CD4-positive, alpha-beta T cell (primary cell): ENCODE data around the gene KDM4E. TPM values are rescaled to one million over a fixed set of nuclear protein-coding genes. Genes with fewer than 3 reads are reported as not detected.

Experiments
- ATAC-seq: fragments of 200-7000 bp; cut with Tn5 transposase; one replicate; pipeline ENCODE4 v1.10.0; 2022; ENCODE audit warnings: mild to moderate bottlenecking; ENCODE audit not compliant: poor library complexity
- CTCF ChIA-PET: fragments of 350-600 bp; sonication (Branson Sonifier 250); formaldehyde crosslinking; loops from one replicate; lab custom pipeline; 2021; ENCODE audit warnings: antibody characterized with exemption, inconsistent platforms; lab: Charles Lee
- POLR2A ChIA-PET: fragments of 350-600 bp; sonication (Branson Sonifier 250); formaldehyde crosslinking; loops from one replicate; lab custom pipeline; 2021; ENCODE audit warnings: antibody characterized with exemption, inconsistent platforms; lab: Charles Lee
- DNase-seq, 14 experiments: peaks; one replicate each; pipeline ENCODE4 v3.0.0-alpha.2; 2013 to 2020; ENCODE audit warnings: mixed read lengths in 2 of 14
- H3K27ac ChIP-seq, 2 donors: one replicate each; pipeline versions ENCODE4 v1.5.1 to v1.7.0; 2013; ENCODE audit warnings: low read length in 2 of 2, low read depth in 1 of 2, mild to moderate bottlenecking in 1 of 2
- H3K27me3 ChIP-seq, 2 experiments: 1 replicate in 1 of 2; 2 replicates in 1 of 2; pipeline versions ENCODE4 v1.6.1 to v1.7.0; 2013; ENCODE audit warnings: low read length in 2 of 2, control low read depth in 1 of 2, mild to moderate bottlenecking in 1 of 2, moderate library complexity in 1 of 2; ENCODE audit not compliant: insufficient read depth in 2 of 2, control insufficient read depth in 1 of 2
- H3K36me3 ChIP-seq: one replicate; pipeline ENCODE4 v1.6.1; 2013; ENCODE audit warnings: low read length, control low read depth; ENCODE audit not compliant: insufficient read depth
- H3K4me1 ChIP-seq: one replicate; pipeline ENCODE4 v1.6.1; 2013; ENCODE audit warnings: low read length, control low read depth; ENCODE audit not compliant: insufficient read depth
- H3K4me3 ChIP-seq: one replicate; pipeline ENCODE4 v1.5.1; 2013; ENCODE audit warnings: mild to moderate bottlenecking, low read length, moderate library complexity
- H3K9me3 ChIP-seq, 2 experiments: 1 replicate in 1 of 2; 2 replicates in 1 of 2; pipeline versions ENCODE4 v1.6.1 to v1.7.0; 2013; ENCODE audit warnings: low read length in 2 of 2, mild to moderate bottlenecking in 2 of 2, control low read depth in 1 of 2, moderate library complexity in 1 of 2; ENCODE audit not compliant: control insufficient read depth in 1 of 2, insufficient read depth in 1 of 2
- H3K27ac Mint-ChIP-seq: one replicate; pipeline ENCODE4 v1.8.0; 2020; ENCODE audit warnings: mixed read lengths
- H3K27me3 Mint-ChIP-seq: one replicate; pipeline ENCODE4 v1.8.0; 2021; ENCODE audit warnings: mixed read lengths
- H3K36me3 Mint-ChIP-seq: one replicate; pipeline ENCODE4 v1.8.0; 2021; ENCODE audit warnings: low read depth, mixed read lengths
- H3K4me1 Mint-ChIP-seq: one replicate; pipeline ENCODE4 v1.8.0; 2021; ENCODE audit warnings: low read depth, mixed read lengths
- H3K4me3 Mint-ChIP-seq: one replicate; pipeline ENCODE4 v1.8.0; 2020; ENCODE audit warnings: mild to moderate bottlenecking, mixed read lengths
- H3K9me3 Mint-ChIP-seq: one replicate; pipeline ENCODE4 v1.8.0; 2020; ENCODE audit warnings: mixed read lengths
- intact Hi-C, 2 experiments: fragments of 100-400 bp; cut with DNase I in 1 of 2; cut with micrococcal nuclease in 1 of 2; formaldehyde crosslinking; loops; one replicate each; pipeline versions ENCODE4 v1.15.1 to v1.9.0; 2023 to 2025; cut with DNase I, micrococcal nuclease
- total RNA-seq, 174 experiments: library from RNA in 2 of 174; stranded (reverse) in 2 of 174; gene quantifications; one replicate each; pipeline ENCODE4 v1.2.3 and lab custom pipeline; 2021 to 2026
- TF ChIP-seq, protein P1 (sequence below): fragments of 200-600 bp; IDR thresholded peaks from one replicate; pipeline ENCODE4 v1.8.0; 2022; ENCODE audit warnings: antibody characterized with exemption, mild to moderate bottlenecking

The KDM4E gene
- total RNA-seq, 2 experiments from 2014 or later: not detected

DNA sequence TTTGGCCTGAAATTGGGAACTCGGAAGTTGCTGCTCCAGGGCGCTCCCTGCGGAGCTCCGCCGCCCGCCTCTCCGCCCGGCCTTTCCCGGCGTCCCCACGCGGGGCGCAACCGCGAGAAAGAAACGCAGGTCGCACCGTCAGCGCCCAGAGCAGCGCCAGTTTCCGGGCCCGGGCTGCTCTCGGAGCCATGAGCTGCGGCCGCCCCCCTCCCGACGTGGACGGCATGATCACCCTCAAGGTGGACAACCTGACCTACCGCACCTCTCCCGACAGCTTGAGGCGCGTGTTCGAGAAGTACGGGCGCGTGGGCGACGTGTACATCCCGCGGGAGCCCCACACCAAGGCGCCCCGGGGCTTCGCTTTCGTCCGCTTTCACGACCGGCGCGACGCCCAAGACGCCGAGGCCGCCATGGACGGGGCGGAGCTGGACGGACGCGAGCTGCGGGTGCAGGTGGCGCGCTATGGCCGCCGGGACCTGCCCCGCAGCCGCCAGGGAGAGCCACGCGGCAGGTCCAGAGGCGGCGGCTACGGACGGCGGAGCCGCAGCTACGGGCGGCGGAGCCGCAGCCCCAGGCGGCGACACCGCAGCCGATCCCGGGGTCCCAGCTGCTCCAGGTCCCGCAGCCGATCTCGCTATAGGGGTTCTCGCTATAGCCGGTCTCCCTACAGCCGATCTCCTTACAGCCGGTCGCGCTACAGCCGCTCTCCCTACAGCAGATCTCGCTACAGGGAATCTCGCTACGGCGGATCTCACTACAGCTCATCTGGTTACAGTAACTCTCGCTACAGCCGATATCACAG, 42.2 kb downstream of the KDM4E start:
- peak overlapping the region; percentile 95 for H3K4me3 ChIP-seq
- ATAC-seq (peak; percentile 63), DNase-seq (peak; percentile 53 to 88 (median 69))
- peaks cover 3% of the 10 kb centered on the region for H3K36me3 ChIP-seq
- Mint-ChIP-seq H3K9me3 (no peaks in the 10 kb centered on the region), H3K27me3 (no peaks in the 10 kb centered on the region), H3K4me1 (peaks cover 38% of the 10 kb centered on the region), H3K27ac (peak overlapping the region; percentile 99), H3K4me3 (peak overlapping the region; percentile 98), H3K36me3 (peaks cover 32% of the 10 kb centered on the region)
- peaks cover 12% of the 10 kb centered on the region for H3K4me1 ChIP-seq
- H3K9me3 ChIP-seq: no peaks in the 10 kb centered on the region
- H3K27me3 ChIP-seq: no peaks in the 10 kb centered on the region
- ChIA-PET POLR2A (interaction anchor here (0.6 to 4.1 kb wide), 40 partner anchors 9 to 1326 kb away, joined by 3 to 266 read pairs (median 6); partner anchors contain the start of genes C11orf54, CCDC82, CEP57 and CWC15), CTCF (interaction anchor here (0.6 to 5.3 kb wide), 21 partner anchors 9 to 1323 kb away, joined by 3 to 67 read pairs (median 4); partner anchors contain the start of genes CCDC82, CEP57, CWC15 and ENDOD1)
- TF ChIP-seq, protein P1, sequence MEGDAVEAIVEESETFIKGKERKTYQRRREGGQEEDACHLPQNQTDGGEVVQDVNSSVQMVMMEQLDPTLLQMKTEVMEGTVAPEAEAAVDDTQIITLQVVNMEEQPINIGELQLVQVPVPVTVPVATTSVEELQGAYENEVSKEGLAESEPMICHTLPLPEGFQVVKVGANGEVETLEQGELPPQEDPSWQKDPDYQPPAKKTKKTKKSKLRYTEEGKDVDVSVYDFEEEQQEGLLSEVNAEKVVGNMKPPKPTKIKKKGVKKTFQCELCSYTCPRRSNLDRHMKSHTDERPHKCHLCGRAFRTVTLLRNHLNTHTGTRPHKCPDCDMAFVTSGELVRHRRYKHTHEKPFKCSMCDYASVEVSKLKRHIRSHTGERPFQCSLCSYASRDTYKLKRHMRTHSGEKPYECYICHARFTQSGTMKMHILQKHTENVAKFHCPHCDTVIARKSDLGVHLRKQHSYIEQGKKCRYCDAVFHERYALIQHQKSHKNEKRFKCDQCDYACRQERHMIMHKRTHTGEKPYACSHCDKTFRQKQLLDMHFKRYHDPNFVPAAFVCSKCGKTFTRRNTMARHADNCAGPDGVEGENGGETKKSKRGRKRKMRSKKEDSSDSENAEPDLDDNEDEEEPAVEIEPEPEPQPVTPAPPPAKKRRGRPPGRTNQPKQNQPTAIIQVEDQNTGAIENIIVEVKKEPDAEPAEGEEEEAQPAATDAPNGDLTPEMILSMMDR: peak; percentile 60
- peak overlapping the region; percentile 87 to 90 for H3K27ac ChIP-seq
- intact Hi-C loops: loop anchor here (1.0 to 10.0 kb wide), 5 partner anchors 22 to 1325 kb away; partner anchors contain the start of genes ENDOD1 (in 2 of the 2), CEP57 (in 1 of the 2), CWC15 (in 1 of the 2) and JRKL (in 1 of the 2)

DNA sequence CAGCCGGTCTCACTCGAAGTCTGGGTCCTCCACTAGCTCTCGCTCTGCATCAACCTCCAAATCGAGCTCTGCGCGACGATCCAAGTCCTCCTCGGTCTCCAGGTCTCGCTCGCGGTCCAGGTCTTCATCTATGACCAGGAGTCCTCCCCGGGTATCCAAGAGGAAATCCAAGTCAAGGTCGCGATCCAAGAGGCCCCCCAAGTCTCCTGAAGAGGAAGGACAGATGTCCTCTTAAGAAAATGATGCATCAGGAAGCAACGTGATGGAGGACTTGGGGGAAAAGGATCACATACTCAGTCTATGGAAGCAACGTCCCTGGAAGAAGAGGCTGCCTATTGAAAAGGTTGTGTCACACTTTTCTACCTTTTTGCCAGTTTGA, 42.8 kb downstream of the KDM4E start:
- Histone ChIP-seq H3K27me3 (no peaks in the 10 kb centered on the region), H3K36me3 (peaks cover 3% of the 10 kb centered on the region), H3K4me3 (peak overlapping the region; percentile 95), H3K9me3 (no peaks in the 10 kb centered on the region), H3K4me1 (peaks cover 12% of the 10 kb centered on the region), H3K27ac (peak overlapping the region; percentile 87 to 90)
- intact Hi-C loops: loop anchor here (1.0 to 10.0 kb wide), 7 partner anchors 21 to 1324 kb away; partner anchors contain the start of genes ENDOD1 (in 2 of the 2), CEP57 (in 1 of the 2), CWC15 (in 1 of the 2) and FAM76B (in 1 of the 2)
- peaks cover 38% of the 10 kb centered on the region for H3K4me1 Mint-ChIP-seq
- DNase-seq: peak in 2 of 14 experiments; percentile 28 to 37
- H3K27me3 Mint-ChIP-seq: no peaks in the 10 kb centered on the region
- peak overlapping the region; percentile 99 for H3K27ac Mint-ChIP-seq
- H3K4me3 Mint-ChIP-seq: peak overlapping the region; percentile 98
- CTCF ChIA-PET: interaction anchor here (0.7 to 5.3 kb wide), 13 partner anchors 10 to 725 kb away, joined by 3 to 67 read pairs (median 6); partner anchors contain the start of genes CEP57, ENDOD1 and FAM76B
- POLR2A ChIA-PET: interaction anchor here (0.6 to 4.1 kb wide), 36 partner anchors 9 to 1326 kb away, joined by 3 to 266 read pairs (median 8); partner anchors contain the start of genes C11orf54, CCDC82, CEP57 and CWC15
- ATAC-seq: no peak
- no peaks in the 10 kb centered on the region for H3K9me3 Mint-ChIP-seq
- TF ChIP-seq, protein P1: no peak
- H3K36me3 Mint-ChIP-seq: peaks cover 32% of the 10 kb centered on the region

DNA sequence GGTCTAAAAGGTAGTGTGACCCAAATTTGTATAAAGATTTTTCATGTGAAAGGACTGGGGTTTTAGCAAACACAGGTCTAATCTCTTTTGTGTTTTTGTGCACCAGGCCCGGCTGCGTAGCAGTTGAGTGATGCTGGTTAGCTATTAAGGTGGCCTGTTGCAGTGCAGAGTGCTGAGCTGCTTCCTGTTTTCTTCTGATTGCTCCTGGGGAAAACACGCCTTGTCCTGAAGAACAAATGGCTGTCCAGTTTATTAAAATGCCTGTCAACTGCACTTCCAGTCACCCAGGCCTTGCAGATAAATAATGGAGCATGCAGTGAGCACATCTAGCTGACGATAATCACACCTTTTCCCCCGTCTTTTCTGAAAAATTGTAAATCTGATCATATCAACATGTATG, 43.5 kb downstream of the KDM4E start:
- POLR2A ChIA-PET: interaction anchor here (0.7 to 4.1 kb wide), 25 partner anchors 8 to 1370 kb away, joined by 3 to 266 read pairs (median 9); partner anchors contain the start of genes C11orf97, CEP57, CWC15 and ENDOD1
- TF ChIP-seq, protein P1: no peak
- peak overlapping the region; percentile 95 for H3K4me3 ChIP-seq
- CTCF ChIA-PET: interaction anchor here (2.0 to 5.3 kb wide), 5 partner anchors 10 to 637 kb away, joined by 6 to 67 read pairs (median 12); partner anchors contain the start of gene ENDOD1
- no peaks in the 10 kb centered on the region for H3K27me3 ChIP-seq
- peaks cover 12% of the 10 kb centered on the region for H3K4me1 ChIP-seq
- Mint-ChIP-seq H3K27ac (peak overlapping the region; percentile 99), H3K27me3 (no peaks in the 10 kb centered on the region), H3K4me3 (peak overlapping the region; percentile 98), H3K4me1 (peaks cover 38% of the 10 kb centered on the region), H3K36me3 (peaks cover 32% of the 10 kb centered on the region), H3K9me3 (no peaks in the 10 kb centered on the region)
- intact Hi-C loops: loop anchor here (2.0 to 10.0 kb wide), 6 partner anchors 94 to 1324 kb away; partner anchors contain the start of genes CEP57 (in 1 of the 2), CWC15 (in 1 of the 2), FAM76B (in 1 of the 2) and JRKL (in 1 of the 2)
- H3K27ac ChIP-seq: peak overlapping the region; percentile 87 to 90
- DNase-seq (peak; percentile 39 to 95 (median 58)), ATAC-seq (peak; percentile 71)
- H3K9me3 ChIP-seq: no peaks in the 10 kb centered on the region
- H3K36me3 ChIP-seq: peaks cover 3% of the 10 kb centered on the region
